H1 (cell line): ENCODE measurements around the gene GRIK4. TPM values are rescaled to one million over a fixed set of nuclear protein-coding genes. Genes with fewer than 3 reads are reported as not detected.

Experiments
- CHD7 ChIP-seq: fragments of 300-600 bp; sonication (generic); IDR thresholded peaks from 2 replicates; pipeline ENCODE4 v1.7.1; 2012; ENCODE audit warnings: low read length, moderate library complexity, mild to moderate bottlenecking, inconsistent platforms; ENCODE audit not compliant: insufficient replicate concordance
- HDAC2 ChIP-seq, 2 experiments: fragments of 300-600 bp in 1 of 2; sonication (generic) in 1 of 2; IDR thresholded peaks; 2 replicates each; pipeline ENCODE4 v1.6.1; 2011 to 2012; ENCODE audit warnings: low read depth in 2 of 2, low read length in 2 of 2, mild to moderate bottlenecking in 2 of 2, moderate library complexity in 2 of 2, borderline replicate concordance in 1 of 2, inconsistent platforms in 1 of 2
- KDM1A ChIP-seq: fragments of 200-600, 300-600 bp; sonication (generic); IDR thresholded peaks from 2 replicates; pipeline ENCODE4 v1.7.1; 2016; ENCODE audit warnings: mild to moderate bottlenecking, low read length, borderline replicate concordance
- SAP30 ChIP-seq: fragments of 300-600 bp; sonication (generic); IDR thresholded peaks from 2 replicates; pipeline ENCODE4 v1.7.1; 2012; ENCODE audit warnings: low read length, moderate library complexity, mild to moderate bottlenecking, inconsistent platforms; ENCODE audit not compliant: insufficient read depth, insufficient replicate concordance
- polyA plus RNA-seq, 7 experiments: library from polyadenylated mRNA; depleted of rRNA in 3 of 7; stranded (reverse) in 5 of 7; unstranded in 2 of 7; fragments of >200 nt in 5 of 7; fragments of 200-250 nt in 2 of 7; gene quantifications; 1 replicate in 5 of 7; 2 replicates in 1 of 7; 4 replicates in 1 of 7; pipeline versions ENCODE4 v1.2.1 to v1.2.3, GENCODE V29; 2011 to 2013; ENCODE audit warnings: missing spikeins in 2 of 7, mixed read lengths in 2 of 7
- total RNA-seq: library from RNA; stranded (reverse); fragmentation: NEBNext Ultra II Directional; extraction: Animal tissue kit (Norgen Biotek cat#: 25700); gene quantifications from 2 replicates; pipeline ENCODE4 v1.2.1, GENCODE V29; 2021

GRIK4 gene
- total and polyA plus RNA-seq, 2 of the 8 experiments (the other 6 are each of a cell fraction or from before 2014, with no cell fraction given) = 1.2 to 2.9 TPM

GRCh38 chr11:120615391-120615790 is 103.8 kb downstream of the GRIK4 start (continued):
- TF ChIP-seq CHD7 = no peak
- no peak for TF ChIP-seq SAP30
- no peak for TF ChIP-seq HDAC2 (IDR thresholded peaks at IDR 0.05; ENCODE audit: borderline replicate concordance in 1 of 2, low read depth in 2 of 2, low read length in 2 of 2)
- TF ChIP-seq KDM1A = no peak
